GM15510 (cell line): ENCODE results near the gene TRAPPC11.

Source experiments
- POLR2A ChIP-seq: IDR thresholded peaks from 3 replicates; pipeline ENCODE4 v1.6.1; 2011; ENCODE audit warnings: borderline replicate concordance; ENCODE audit not compliant: insufficient read length; ENCODE audit errors: extremely low read depth

The TRAPPC11 gene

DNA sequence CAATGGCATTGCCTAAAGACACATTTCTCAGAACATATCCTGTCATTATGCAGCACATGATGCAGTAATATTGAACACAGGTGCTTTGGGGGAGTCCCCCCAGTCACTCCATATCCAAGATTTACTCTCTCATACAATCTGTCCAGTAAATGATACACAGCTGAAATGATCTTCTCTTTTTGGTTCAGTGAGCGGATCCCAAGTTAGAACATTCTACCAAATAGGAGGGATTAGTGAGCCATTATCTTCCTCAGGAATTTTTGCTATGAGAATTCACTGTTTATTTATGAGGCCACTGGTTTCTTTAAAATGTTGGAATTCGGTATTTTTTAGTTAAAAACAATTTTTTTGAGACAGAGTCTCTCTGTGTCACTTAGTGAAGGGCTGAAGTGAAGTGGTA is 96.5 kb downstream of the TRAPPC11 start:
- no peak for TF ChIP-seq POLR2A

DNA sequence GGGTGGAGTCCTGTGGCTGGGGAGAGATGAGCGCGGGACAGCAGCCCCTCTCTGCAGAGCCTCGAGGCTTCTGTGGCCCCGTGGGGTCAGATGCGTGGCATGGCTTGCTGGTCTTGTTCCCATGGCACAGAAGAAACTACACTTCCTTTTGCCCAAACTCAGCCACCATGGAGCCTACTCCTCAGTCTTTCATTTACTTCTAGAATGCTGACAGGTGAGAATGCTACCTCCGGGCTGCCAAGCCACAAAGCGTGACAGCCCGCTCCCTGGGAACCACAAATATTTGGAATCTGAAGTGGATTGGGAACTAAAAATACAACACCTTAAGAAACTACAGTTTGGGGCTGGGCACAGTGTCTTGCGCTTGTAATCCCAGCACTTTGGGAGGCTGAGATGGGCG is 98.0 kb downstream of the TRAPPC11 start:
- TF ChIP-seq POLR2A, result no peak

- no peak for TF ChIP-seq POLR2A
Observed at GRCh38 chr4:183758061-183758757, 99.1 kb downstream of the TRAPPC11 start.

DNA sequence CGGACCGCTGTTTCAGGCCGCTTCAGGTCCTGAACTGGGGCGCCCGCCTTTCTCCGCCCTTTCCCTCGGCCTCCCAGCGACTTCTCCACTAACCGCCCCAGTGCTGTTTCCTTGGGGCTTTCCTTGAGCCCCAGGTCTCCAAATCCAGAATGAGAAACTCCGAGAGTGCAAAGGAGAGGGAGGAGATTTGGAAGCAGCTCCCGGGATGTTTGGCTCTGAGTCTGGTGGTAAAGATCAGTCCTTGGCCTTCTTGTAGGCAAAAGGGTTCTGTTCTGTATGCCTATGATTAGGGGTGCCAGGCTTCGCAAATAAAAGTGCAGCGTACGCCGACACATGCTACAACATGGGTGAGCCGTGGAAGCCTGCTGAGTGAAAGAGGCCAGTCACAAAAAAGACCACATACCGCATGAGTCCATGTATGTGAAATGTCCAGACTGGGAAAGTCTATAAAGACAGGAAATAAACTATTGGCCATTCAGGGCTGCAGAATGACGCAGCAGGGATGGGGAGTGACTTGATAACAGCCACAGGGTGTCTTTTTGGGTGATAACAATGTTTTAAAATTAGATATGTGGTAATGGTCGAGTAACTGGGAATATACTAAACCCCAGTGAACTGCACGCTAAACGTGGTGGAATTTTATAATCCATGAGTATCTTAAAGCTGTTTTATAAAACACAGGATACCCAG is 99.8 kb downstream of the TRAPPC11 start:
- no peak for TF ChIP-seq POLR2A

GRCh38 chr4:183760326-183760725 is 101.2 kb downstream of the TRAPPC11 start:
- no peak for TF ChIP-seq POLR2A
